Astrocyte (in vitro differentiated cells and primary cell): ENCODE measurements around the gene DFFB.

Experiments
- CTCF ChIP-seq: IDR thresholded peaks from 2 replicates; pipeline ENCODE4 v1.5.1; 2011; ENCODE audit warnings: low read depth, mild to moderate bottlenecking, inconsistent platforms, low read length, moderate library complexity; ENCODE audit not compliant: insufficient read depth
- EZH2 ChIP-seq: IDR thresholded peaks from 2 replicates; pipeline ENCODE4 v1.6.1; 2012; ENCODE audit warnings: mild to moderate bottlenecking, low read length, inconsistent platforms; ENCODE audit not compliant: insufficient read depth

- TF ChIP-seq CTCF: no peak
- TF ChIP-seq EZH2: no peak
These were observed 41.1 kb downstream of the DFFB start for GRCh38 chr1:3898475-3898735.
